ENCODE data around the gene LBP.

The LBP gene

GRCh38 chr20:38349856-38350255 is 3.6 kb downstream of the LBP start:
- no peak overlapping the region for H3K27ac ChIP-seq (replicated peaks)
- DNase-seq (ENCODE audit: low read depth in 1 of 2, low spot score in 1 of 2), result no peak
- H3K27me3 ChIP-seq (ENCODE audit: insufficient read depth, poor library complexity, severe bottlenecking), result no peaks in the 10 kb centered on the region
- no peak overlapping the region for H3K4me3 ChIP-seq (replicated peaks; ENCODE audit: insufficient read depth, low read length)
- TF ChIP-seq REST (IDR thresholded peaks at IDR 0.05; ENCODE audit: insufficient replicate concordance, low read depth) (no peak), POLR2AphosphoS5 (IDR thresholded peaks at IDR 0.05; ENCODE audit: low read depth) (no peak), GABPA (IDR thresholded peaks at IDR 0.05; ENCODE audit: low read depth) (no peak), SPI1 (IDR thresholded peaks at IDR 0.05; ENCODE audit: borderline replicate concordance, low read depth) (no peak), CTCF (IDR thresholded peaks at IDR 0.05; ENCODE audit: insufficient read depth, low read length) (no peak)

GRCh38 chr20:38350879-38351775 is 4.8 kb downstream of the LBP start:
- no peak overlapping the region for H3K4me3 ChIP-seq (replicated peaks; ENCODE audit: insufficient read depth, low read length)
- DNase-seq (ENCODE audit: low read depth in 1 of 2, low spot score in 1 of 2), result no peak
- TF ChIP-seq CTCF (IDR thresholded peaks at IDR 0.05; ENCODE audit: insufficient read depth, low read length) (no peak), SPI1 (IDR thresholded peaks at IDR 0.05; ENCODE audit: borderline replicate concordance, low read depth) (no peak), POLR2AphosphoS5 (IDR thresholded peaks at IDR 0.05; ENCODE audit: low read depth) (no peak), GABPA (IDR thresholded peaks at IDR 0.05; ENCODE audit: low read depth) (no peak), REST (IDR thresholded peaks at IDR 0.05; ENCODE audit: insufficient replicate concordance, low read depth) (no peak)

GRCh38 chr20:38353316-38353715 is 7.0 kb downstream of the LBP start:
- no peak for DNase-seq (ENCODE audit: low read depth in 1 of 2, low spot score in 1 of 2)
- no peak overlapping the region for H3K27ac ChIP-seq (replicated peaks)

More at GRCh38 chr20:38350879-38351775, 4.8 kb downstream of the LBP start:
- H3K27me3 ChIP-seq (ENCODE audit: insufficient read depth, poor library complexity, severe bottlenecking), result no peaks in the 10 kb centered on the region
- H3K27ac ChIP-seq (replicated peaks), result no peak overlapping the region

More at GRCh38 chr20:38353316-38353715, 7.0 kb downstream of the LBP start:
- H3K27me3 ChIP-seq (ENCODE audit: insufficient read depth, poor library complexity, severe bottlenecking), result no peaks in the 10 kb centered on the region
- no peak overlapping the region for H3K4me3 ChIP-seq (replicated peaks; ENCODE audit: insufficient read depth, low read length)
- no peak for TF ChIP-seq SPI1 (IDR thresholded peaks at IDR 0.05; ENCODE audit: borderline replicate concordance, low read depth)
- no peak for TF ChIP-seq CTCF (IDR thresholded peaks at IDR 0.05; ENCODE audit: insufficient read depth, low read length)
- TF ChIP-seq GABPA (IDR thresholded peaks at IDR 0.05; ENCODE audit: low read depth), result no peak
- TF ChIP-seq REST (IDR thresholded peaks at IDR 0.05; ENCODE audit: insufficient replicate concordance, low read depth), result no peak
- no peak for TF ChIP-seq POLR2AphosphoS5 (IDR thresholded peaks at IDR 0.05; ENCODE audit: low read depth)

All from HL-60 (cell line).